Right lobe of liver (tissue), 6 donors: ENCODE results near the gene TSNAX. TPM values are rescaled to one million over a fixed set of nuclear protein-coding genes. Genes with fewer than 3 reads are reported as not detected.

Source experiments
- ATAC-seq, 4 donors: fragments of 200-7000 bp; cut with Tn5 transposase; one replicate each; pipeline ENCODE4 v1.9.1; 2020; ENCODE audit warnings: mild to moderate bottlenecking in 4 of 4, moderate library complexity in 4 of 4
- DNase-seq, 3 donors: peaks; one replicate each; pipeline ENCODE4 v3.0.0-alpha.2; 2020
- H3K27ac ChIP-seq, 3 donors: fragments of 200-600 bp; one replicate each; pipeline ENCODE4 v1.8.0; 2022
- H3K27me3 ChIP-seq, 2 donors: fragments of 200-600 bp; one replicate each; pipeline ENCODE4 v1.8.0; 2022
- H3K36me3 ChIP-seq, 4 donors: fragments of 200-600 bp; sonication (generic) in 1 of 4; one replicate each; pipeline versions ENCODE4 v1.5.1 to v1.8.0; 2017 to 2022; ENCODE audit warnings: control low read depth in 1 of 4
- H3K4me1 ChIP-seq, 4 donors: fragments of 200-600 bp; sonication (generic) in 1 of 4; one replicate each; pipeline versions ENCODE4 v1.5.1 to v1.8.0; 2017 to 2022; ENCODE audit warnings: control low read depth in 1 of 4
- H3K4me3 ChIP-seq, 3 donors: fragments of 200-600 bp; one replicate each; pipeline ENCODE4 v1.8.0; 2022
- H3K9me3 ChIP-seq, 4 donors: fragments of 200-600 bp; sonication (generic) in 1 of 4; one replicate each; pipeline versions ENCODE4 v1.5.1 to v1.8.0; 2017 to 2022; ENCODE audit warnings: control low read depth in 1 of 4
- CTCF ChIP-seq, 4 donors: fragments of 200-600 bp in 3 of 4; fragments of 450-650 bp in 1 of 4; IDR thresholded peaks; one replicate each; pipeline versions ENCODE4 v1.5.1 to v1.8.0; 2016 to 2022; ENCODE audit warnings: antibody characterized with exemption in 4 of 4, mild to moderate bottlenecking in 2 of 4
- POLR2A ChIP-seq: fragments of 450-650 bp; IDR thresholded peaks from one replicate; pipeline ENCODE4 v1.6.1; 2017; ENCODE audit warnings: antibody characterized with exemption, mild to moderate bottlenecking
- WGBS: methylation state at CpG from one replicate; pipeline ENCODE4 v1.1.6; 2018; ENCODE audit warnings: low coverage, low lambda C conversion rate; ENCODE audit not compliant: insufficient coverage; ENCODE audit errors: missing lambda C conversion rate; 5-methylcytosine and 5-hydroxymethylcytosine counted together
- intact Hi-C, 2 donors: fragments of 100-400 bp; cut with DNase I; formaldehyde crosslinking; loops; one replicate each; pipeline versions ENCODE4 v1.11.2 to v1.14.1; 2022
- total RNA-seq, 6 experiments: library from RNA; depleted of rRNA in 2 of 6; stranded (reverse); fragments of >200 nt in 2 of 6; fragmentation: NEBNext Ultra II Directional in 3 of 6; extraction: Animal tissue kit (Norgen Biotek cat#: 25700) in 3 of 6; gene quantifications; one replicate each; pipeline versions ENCODE4 v1.1.0 to v1.2.4, GENCODE V29; 2016 to 2023
- donor health status: DM: no; HTN: yes; CAD: no.
- donor health status: DM: no; HTN: no; CAD: no.
- donor health status: DM: no; HTN: no; CAD: no.
- donor health status: DM: no; HTN: yes; CAD: no.
- donor health status: DM: no; HTN: yes; CAD: no.

Gene TSNAX
- total RNA-seq, 6 experiments from 2014 or later, result 11.5 to 18.6 (median 13.6) TPM

GRCh38 chr1:231485029-231485784 lies 43.3 kb upstream of the TSNAX start:
- Histone ChIP-seq H3K4me3 (no peak overlapping the region), H3K4me1 (no peaks in the 10 kb centered on the region), H3K27me3 (no peaks in the 10 kb centered on the region), H3K27ac (no peak overlapping the region), H3K36me3 (no peaks in the 10 kb centered on the region), H3K9me3 (no peaks in the 10 kb centered on the region)
- DNase-seq, result no peak
- no peak for TF ChIP-seq POLR2A
- no peak for TF ChIP-seq CTCF (IDR thresholded peaks at IDR 0.05)
- intact Hi-C loops, result no loop called here
- ATAC-seq, result no peak
- 84% methylated on average over 6 of the region's 6 CpGs for WGBS

GRCh38 chr1:231487019-231487418 lies 41.5 kb upstream of the TSNAX start:
- H3K27me3 ChIP-seq, result no peaks in the 10 kb centered on the region
- DNase-seq, result no peak
- no peaks in the 10 kb centered on the region for H3K9me3 ChIP-seq
- no peak overlapping the region for H3K27ac ChIP-seq
- TF ChIP-seq CTCF (IDR thresholded peaks at IDR 0.05) (no peak), POLR2A (no peak)
- intact Hi-C loops, result no loop called here
- H3K36me3 ChIP-seq, result no peaks in the 10 kb centered on the region
- WGBS, result 100% methylated on average over 1 of the region's 1 CpG
- H3K4me3 ChIP-seq, result no peak overlapping the region
- ATAC-seq, result no peak
- H3K4me1 ChIP-seq, result no peaks in the 10 kb centered on the region

GRCh38 chr1:231487910-231488309 lies 40.6 kb upstream of the TSNAX start:
- Histone ChIP-seq H3K4me1 (no peaks in the 10 kb centered on the region), H3K27ac (no peak overlapping the region), H3K27me3 (no peaks in the 10 kb centered on the region), H3K36me3 (no peaks in the 10 kb centered on the region), H3K9me3 (no peaks in the 10 kb centered on the region), H3K4me3 (no peak overlapping the region)
- DNase-seq (no peak), ATAC-seq (no peak)
- WGBS, result 76% methylated on average over 3 of the region's 3 CpGs
- intact Hi-C loops, result no loop called here
- TF ChIP-seq CTCF (IDR thresholded peaks at IDR 0.05) (no peak), POLR2A (no peak)

- intact Hi-C loops, result no loop called here
- WGBS, result 27% methylated on average over 6 of the region's 6 CpGs
- H3K4me1 ChIP-seq, result no peaks in the 10 kb centered on the region
- ATAC-seq, result peak; percentile 19 to 62 (median 39)
- TF ChIP-seq CTCF (IDR thresholded peaks at IDR 0.05), result no peak
- no peak for TF ChIP-seq POLR2A
- H3K4me3 ChIP-seq, result no peak overlapping the region
- no peaks in the 10 kb centered on the region for H3K9me3 ChIP-seq
- no peak overlapping the region for H3K27ac ChIP-seq
- no peaks in the 10 kb centered on the region for H3K27me3 ChIP-seq
- H3K36me3 ChIP-seq, result no peaks in the 10 kb centered on the region
- DNase-seq, result no peak
Observed at GRCh38 chr1:231493421-231494185, 34.9 kb upstream of the TSNAX start.
